HPDE6-E6E7 (cell line): ENCODE results near the gene HIBADH.

Source experiments
- DNase-seq: peaks from one replicate; pipeline ENCODE4 v3.0.0; 2011; ENCODE audit warnings: missing footprints; ENCODE audit errors: extremely low spot score

Gene HIBADH

DNA sequence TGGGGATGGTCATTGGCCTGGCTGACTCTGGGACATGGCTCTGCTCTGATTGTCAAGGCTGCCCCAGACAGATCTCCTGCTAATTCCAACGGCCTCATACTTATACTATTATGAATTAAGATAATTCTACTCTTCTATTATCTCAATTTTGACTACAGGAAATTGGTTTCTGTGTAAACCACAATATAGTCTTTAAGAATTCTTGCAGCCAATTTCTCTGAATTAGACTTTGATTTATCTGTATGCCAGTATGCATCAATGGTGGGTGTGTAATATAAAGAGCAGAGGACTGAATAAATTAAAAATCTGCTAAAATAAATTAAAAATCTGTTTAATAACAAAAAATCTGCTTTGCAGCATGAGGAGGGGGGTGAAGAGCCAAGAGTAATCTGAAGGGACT, 27.0 kb downstream of the HIBADH start:
- DNase-seq, result no peak

DNA sequence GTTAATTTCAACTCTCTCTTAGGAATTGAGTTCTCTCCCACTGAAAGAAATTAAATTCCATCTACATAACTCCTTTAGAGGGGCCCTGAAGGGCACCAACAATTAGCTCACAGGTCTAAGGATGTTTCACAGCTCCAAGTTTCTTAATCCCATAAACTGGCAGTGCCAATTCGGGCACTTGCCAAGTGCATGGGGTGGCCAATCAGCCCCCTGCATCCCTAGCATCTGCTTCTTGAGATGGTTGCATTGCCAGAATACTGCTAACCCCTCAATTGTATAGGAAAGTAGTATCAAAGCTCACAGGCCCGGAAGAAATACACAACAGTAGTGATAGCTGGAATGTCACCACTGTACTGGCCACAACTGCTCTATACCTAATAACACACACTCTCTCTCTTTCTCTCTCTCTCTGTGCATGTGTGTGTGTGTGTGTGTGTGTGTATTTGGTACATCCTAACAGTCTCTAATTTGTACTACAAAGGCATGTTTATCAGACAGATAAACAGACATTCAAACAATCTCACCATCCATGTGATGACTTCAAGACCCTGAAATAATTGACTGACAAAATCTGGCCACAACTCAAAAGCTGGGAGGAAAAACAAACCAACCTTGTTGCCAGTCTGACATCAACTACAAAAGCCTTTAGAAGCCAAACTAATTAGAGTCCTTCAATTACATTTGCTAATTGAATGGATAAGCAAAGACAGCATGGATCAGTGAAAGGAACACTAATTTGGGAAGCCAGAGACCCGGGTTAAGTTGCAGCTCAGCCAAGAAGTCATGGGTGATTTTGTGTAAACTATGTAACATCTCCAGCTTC, 27.8 kb downstream of the HIBADH start:
- DNase-seq, result no peak

DNA sequence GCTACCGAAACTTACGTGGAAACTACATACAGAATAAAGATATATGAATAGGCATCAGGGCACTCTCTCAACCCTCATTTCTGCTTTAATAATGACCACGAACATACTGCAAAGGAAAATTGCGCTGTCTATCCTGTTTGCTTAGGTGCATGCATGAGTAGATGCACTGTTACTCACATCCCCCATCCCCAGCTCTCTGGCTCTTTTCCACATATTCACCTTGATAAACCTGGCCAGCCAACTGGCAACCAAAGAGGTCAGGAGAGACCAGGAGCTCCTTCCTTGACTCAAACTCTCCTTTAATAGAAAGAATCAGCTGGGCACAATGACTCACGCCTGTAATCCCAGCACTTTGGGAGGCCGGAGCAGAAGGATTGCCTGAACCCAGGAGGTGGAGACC, 29.6 kb downstream of the HIBADH start:
- no peak for DNase-seq

DNA sequence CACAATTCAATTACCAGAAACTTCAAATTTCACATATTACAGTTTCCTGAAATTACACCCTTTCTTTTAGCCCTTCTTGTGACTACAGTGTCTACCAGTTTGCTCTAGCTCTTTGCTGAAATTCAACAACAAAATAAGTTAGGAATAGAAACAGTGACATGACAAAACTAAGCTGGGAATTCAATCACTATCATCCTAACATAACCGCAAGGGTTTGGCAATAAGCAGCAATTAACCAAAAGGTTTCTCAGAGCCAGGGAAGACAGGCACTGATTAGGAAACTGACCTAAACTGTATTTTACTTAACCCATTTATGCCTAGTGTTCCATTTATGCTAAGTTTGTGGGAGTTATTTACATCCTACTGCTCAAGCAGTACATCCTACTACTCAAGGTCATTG, 31.3 kb downstream of the HIBADH start:
- DNase-seq, result no peak

DNA sequence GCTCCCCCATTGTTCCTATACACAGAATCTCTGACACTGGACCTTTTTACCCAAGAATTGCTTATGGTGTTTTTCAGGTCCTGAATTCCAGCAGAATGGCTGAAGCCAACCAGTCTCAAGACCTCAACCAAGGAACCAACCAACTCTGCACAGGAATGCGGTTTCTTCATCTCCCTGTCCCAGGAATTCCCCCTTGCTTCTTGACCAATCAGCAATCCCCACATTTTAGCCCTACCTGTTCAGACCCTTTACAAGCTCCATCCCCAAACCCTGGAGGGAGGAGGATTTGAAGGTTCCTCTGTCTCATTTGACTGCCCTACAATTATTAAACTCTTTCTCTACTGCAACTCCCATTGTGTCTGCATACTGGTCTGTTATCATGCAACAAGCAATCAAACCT, 35.5 kb downstream of the HIBADH start:
- no peak for DNase-seq

DNA sequence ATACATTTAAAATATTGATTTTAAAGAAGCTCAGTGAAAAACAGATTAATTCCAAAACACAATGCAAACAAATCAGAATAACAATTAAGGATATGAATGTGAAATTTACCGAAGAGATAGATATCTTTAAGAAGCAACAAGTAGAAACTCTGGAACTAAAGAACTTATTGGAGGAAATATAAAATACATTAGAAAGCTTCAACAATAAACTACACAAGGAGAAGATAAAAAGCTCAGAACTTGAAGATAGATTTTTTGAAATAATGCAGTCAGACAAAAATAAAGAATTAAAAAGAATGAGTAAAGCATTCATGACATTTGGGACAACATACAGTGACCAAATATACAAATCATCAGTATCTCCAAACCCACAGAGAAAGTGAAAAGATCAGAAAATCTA, 43.2 kb downstream of the HIBADH start:
- DNase-seq, result no peak

DNA sequence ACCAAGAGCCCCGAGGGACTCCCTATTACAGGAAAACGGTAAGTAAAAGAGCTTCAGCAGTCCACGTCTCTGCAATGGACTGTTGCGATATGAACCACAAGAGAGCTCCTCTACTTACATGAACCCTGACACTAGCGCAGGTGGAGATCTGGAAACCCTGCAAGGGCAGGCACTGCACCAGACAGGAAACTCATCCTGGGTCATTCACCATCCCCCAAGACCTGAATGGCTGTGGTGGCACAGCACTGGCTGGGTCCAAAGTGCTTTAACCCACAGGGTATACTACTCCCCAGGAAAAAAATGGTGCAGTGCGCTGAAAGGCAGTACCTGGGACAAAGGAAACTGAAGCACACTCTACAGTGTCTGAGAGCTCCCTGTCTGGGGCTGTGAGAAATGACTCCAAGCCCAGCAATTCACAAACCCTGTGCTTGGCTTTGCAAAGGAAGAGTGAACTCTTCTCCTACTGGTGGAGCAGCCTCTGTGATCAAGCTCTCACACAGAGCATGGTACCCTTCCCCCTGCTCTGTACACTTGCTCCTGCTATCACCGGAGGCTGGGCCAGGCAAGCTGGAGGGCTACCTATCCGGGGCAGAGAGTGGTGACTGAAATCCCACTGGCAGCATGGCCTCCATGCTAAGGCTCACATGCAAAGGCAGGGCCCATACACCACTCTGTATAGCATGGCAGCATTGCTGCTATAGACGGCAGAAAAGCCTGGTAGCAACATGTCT, 44.9 kb downstream of the HIBADH start:
- DNase-seq, result no peak

DNA sequence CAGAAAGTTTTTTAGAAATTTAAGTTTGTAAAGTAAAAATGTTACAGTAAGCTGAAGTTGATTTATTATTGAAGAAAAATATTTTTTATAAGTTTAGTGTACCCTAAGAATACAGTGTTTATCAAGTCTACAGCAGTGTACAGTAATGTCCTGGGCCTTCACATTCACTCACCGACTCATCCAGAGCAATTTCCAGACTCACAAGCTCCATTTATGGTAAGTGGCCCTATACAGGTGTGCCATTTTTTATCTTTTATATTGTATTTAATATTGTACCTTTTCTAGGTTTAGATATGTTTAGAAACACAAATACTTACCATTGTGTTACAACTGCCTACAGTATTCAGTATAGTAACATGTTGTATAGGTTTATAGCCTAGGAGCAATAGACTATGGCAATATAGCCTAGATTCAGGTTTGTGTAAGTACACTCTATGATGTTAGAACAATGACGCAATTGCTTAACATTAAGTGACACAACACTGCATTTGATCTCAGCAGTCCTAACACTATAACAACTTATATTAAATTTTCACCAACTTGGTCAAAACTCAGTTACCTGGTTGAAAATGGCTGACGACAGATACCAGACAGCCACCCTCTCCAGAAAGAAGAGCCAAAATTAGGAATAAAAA, 45.7 kb downstream of the HIBADH start:
- no peak for DNase-seq

DNA sequence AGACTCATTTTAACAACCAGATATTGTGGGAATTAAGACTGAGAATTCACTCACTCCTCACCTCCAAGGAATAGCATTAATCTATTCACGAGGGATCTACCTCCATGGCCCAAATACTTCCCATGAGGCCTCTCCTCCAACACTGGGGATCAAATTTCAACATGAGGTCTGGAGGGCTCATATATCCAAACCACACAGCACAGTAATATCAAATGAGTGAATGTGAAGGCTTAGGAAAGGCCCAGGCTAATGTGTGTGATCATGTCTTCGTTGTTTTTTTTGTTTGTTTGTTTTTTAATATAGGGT, 46.5 kb downstream of the HIBADH start:
- DNase-seq, result no peak

DNA sequence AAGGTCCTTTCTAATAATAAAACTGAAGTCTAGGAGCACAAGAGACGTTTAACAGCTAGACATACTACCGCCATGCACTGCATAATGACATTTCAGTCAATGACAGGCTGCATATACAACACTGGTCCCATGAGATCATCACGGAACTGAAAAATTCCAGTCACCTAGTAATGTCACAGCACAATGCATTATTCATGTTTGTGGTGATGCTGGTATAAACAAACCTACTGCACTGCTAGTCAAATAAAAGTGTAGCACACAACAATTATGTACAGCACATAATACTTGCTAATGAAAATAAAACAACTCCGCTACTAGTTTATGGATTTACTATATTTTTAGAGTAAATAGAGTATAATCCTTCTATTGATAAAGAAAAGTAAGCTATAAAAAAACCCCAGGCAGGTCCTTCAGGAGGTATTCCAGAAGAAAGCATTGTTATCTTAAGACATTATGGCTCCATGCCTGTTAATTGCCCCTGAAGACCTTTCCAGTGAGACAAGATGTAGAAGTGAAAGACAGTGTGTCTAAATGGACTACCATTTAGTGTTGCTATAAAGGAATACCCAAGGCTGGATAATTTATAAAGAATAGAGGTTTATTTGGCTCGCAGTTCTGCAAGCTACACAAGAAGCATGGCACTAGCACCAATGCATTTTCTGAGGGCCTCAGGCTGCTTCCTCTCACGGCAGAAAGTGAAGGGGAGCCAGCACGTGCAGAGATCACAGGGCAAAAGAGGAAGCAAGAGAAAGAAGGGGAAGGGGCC, 47.1 kb downstream of the HIBADH start:
- DNase-seq, result no peak

DNA sequence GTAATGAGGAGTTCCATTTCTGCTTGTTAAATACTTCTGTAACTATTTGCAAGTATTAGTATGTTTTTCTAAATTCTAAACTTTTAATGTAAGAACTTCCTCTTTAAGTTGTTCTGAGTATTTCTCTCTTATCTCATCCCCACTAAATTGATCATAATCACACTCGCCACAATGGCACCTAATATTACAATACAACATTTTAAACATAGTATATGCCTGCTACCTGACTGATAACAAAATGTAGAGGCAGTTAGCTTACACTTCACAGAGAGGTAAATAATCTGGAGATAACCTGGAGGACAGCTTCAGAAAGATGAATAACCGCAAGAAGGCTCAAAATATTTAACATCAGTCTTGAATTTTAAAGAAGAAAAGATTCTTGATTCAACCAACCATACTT, 48.6 kb downstream of the HIBADH start:
- no peak for DNase-seq

DNA sequence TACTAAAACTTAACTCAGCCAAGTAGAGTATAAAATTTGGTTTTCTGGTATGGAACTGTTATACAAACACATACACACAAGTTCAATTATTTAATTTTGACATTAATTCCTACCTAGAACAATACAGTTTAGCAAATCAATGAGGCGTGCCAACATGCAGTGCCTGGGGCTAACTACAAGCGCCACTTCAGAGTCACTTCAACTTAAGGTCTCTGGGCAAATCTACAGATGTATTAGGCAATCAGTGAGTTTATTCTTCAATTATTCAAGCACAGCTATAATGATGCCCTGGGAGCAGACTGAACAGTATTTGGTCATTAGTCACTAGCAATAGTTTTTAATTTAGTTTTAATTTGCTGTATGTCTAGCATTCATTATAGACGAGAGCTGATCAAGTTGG, 51.6 kb downstream of the HIBADH start:
- DNase-seq, result peak; percentile 27

DNA sequence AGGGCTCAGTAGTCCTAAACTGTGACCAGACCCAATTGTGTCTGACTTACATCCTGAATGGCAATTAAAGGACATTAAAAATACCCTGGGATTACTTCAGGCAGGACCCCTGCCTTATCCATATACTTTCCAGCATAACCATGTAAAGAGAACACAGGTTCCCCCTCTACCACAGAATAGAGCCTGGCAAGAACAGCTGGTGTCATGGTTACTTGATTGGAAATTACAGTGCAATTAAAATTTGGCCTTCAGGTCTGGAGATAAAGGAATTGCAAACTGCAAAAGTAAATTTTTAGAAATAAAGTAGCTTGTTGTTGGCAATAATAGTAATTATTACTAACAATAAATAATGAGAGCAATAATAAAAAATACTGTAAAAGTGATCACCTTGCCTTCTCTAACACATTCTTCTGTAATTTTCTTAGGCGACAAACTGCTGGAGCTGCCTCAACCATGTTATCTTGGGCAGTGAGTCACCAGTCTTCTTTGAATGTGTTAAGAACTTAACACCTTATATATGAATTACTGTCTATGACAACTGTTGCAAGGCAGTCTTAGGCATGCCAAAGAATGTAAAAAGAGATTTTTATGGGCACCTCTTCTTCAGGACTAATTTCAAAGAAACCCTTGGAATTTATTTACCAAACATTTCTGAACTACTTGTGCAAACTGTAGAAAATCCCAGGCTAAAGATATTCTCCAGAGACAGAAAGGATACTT, 53.7 kb downstream of the HIBADH start:
- DNase-seq, result no peak

DNA sequence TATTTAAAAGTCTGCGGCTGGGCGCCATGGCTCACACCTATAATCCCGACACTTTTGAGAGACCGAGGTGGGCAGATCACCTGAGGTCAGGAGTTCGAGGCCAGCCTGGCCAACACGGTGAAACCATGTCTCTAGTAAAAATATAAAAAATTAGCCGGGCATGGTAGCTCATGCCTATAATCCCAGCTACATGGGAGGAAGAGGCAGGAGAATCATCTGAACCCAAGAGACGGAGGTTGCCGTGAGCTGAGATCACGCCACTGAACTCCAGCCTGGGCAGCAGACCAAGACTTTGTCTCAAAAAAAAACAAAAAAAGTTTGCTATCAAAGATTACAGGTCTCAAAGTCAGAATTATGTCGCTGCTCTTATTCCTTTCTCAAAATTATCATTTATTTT, 55.5 kb downstream of the HIBADH start:
- no peak for DNase-seq

DNA sequence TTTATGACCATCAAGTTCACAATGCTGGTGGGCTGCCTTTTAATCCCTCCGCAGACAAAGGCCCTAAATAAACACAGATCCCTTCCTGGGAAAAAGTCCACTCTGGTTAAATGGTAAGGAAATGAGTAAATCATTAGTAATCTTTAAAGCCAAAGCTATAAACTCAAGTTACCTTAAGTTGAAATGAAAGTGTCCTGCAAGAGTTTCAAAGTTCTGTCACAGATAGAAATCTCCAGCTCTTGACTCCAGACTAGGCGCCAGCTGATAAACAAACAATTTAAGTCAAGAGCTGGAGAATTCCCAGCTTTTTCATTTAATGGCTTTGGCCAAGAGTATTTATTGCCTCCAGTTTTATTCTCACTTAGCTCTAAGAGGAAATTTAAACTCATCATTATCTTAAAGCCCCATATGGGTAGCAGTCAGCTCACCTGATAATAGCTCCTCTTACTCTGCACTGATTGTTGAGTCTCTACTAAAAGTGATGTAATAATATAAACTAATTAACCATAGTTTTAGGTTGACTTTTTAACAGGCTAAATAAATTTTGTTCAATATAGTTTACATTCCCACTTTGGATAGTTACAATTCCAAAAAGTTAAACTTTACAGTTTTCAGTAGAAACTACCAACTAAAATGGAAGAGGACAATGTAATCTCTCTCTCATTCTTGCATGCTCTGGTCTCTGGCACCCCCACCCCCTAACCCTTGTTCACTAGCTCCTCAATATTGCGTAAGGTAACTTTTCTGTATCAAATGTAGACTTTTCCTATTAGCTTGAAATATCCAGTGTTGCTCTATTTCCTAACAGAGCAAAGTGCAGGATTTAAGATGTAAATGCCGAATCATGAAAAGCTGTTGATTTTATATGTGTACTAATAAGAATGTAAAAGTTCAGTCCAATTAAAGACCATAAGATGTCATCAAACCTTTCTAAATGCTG, 56.1 kb downstream of the HIBADH start:
- no peak for DNase-seq

DNA sequence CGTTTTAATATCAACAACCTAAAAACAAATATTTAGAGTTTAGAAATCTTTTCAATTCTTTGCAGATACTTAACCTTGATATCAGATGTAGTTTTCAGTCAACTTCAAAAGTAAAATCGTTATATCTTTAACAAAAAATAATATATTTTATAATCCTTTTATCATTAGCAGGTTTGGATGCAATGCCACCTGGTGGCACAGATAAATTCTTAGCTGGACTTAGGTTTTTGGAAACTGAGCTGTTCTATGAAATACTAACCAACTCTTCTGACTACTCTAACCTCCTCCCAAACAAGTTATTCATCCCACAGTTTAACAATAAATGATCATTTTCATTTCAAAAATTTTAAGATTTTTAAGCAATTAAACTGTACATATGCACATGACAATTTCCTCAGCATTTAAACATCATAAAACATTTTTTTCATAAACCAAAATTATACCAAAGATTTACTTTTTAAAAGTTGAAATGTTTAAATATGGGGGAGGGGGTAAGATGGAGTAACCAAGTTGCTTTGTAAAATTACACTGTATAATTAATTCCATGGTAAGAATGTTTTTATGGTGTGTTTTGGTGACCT, 56.9 kb downstream of the HIBADH start:
- DNase-seq, result no peak

DNA sequence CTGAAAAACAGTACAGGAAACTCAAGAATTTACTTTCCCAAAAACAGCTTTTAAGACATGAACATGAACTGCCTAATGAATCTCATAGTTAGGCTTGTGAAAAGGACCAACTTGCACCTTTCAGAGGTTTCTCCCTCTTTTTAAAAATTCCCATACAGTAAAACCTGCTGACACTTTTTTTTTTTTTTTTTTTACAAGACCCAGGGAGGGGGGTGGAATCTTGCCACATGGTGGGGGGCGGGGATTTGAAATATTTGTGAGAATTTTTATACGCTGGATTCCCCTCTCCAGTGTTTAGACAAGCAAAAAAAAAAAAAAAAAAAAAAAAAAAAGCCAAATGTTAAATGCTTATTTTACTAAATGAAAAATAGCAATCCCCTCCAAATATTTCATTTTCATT, 57.4 kb downstream of the HIBADH start:
- no peak for DNase-seq

DNA sequence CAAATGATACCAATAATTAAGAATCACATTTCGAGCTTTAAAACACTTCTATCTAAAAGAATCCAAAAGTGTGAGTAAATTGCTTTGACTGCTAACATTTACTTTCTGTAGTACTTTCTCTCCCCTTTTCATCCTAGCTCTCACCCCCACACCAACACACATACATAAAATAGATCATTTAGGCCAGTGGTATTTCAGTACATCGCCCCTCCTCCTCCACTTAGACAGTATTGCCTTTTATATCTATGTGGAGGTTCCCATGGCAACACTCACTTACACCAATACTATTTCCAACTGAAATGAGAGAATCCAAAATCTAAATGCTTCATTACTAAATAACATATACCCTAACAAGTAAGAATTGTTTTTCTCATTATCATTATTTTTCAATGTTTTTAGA, 58.9 kb downstream of the HIBADH start:
- no peak for DNase-seq

DNA sequence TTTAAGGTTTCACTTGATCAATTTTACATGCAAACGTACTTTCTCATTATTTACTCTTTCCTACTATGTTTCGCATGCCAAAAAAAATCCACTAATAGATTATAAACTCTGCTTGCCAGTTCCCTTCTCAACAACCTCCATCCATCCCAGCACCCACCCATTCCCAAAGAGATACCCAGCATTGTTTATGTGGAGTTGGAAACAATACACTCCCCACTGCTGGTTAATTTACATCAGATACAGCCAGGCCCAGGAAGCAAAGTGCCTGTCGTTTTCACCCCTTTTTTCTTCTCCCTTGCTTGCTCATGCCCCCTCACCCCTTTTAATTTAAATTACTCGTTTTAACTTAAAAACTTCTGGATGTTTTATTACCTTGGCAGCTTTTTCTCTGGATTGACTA, 59.9 kb downstream of the HIBADH start:
- no peak for DNase-seq

DNA sequence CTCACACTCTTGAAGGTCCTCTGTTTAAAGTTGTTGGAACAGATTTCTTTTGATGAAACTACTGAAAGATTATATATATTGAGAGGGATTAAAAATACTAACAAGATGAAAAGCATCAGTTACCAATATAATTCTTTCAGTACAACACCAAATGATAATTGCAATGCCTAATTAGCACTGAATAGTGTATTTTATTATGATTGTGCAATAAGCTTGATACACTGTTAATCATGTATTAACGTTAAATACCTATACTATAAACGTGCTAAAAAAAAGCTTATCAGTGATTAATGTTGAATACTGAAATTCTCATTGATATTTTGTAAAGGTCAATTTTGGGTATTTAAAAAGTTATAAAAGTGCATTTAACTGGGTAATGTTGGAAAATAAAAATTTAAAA, 61.5 kb downstream of the HIBADH start:
- no peak for DNase-seq
